HG03095 (cell line): ENCODE results near the gene SH3BP2.

ENCODE experiments used
- ATAC-seq: cut with Tn5 transposase; IDR thresholded peaks from one replicate; pipeline ENCODE4 v1.9.1; 2021; ENCODE audit warnings: moderate library complexity; ENCODE audit not compliant: unreplicated experiment

SH3BP2 gene

DNA sequence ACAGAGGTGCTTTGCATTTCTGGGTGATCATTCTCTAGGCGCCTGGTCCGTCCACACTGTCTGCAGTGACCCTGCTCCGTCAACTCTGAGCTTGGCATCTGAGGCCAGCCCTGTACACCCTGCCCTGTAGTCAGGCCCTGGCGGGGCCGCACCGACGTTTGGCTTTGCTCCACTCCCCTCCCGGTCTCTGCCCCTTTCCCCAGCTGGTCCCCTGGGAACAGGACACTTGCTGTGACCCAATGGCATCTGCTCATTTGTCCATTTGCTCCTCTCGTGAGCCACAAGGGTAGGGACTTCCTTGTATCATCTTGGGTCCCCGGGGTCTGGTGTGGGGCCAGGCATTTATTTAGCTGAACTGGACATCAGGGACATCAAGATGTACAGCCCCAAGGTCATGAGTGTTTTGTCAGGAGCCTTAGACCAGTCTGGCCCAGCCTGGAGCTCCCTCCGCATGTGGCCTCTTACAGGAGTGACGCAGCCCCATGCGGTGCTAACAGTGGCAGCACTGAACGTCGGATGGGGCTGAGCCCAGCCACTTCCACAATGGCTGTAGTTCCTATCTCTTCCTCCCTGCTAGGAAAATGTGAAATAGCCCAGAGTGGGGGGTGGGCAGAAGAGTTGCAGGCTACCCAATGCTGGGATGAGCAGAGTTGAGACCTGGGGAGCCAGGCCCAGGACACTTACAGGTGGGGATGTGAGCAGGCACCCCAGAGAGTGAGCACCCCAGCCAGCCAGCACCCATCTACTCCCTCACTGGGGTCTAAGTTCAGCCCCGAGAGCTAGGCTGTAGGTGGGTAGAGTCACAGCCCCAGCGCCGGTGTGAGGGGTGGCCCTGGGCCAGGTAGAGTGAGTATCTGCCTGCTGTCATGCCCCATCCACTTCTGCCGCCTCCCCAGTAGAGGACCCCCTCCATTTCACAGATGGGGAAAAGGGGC is 2.0 kb upstream of the SH3BP2 start:
- no peak for ATAC-seq

DNA sequence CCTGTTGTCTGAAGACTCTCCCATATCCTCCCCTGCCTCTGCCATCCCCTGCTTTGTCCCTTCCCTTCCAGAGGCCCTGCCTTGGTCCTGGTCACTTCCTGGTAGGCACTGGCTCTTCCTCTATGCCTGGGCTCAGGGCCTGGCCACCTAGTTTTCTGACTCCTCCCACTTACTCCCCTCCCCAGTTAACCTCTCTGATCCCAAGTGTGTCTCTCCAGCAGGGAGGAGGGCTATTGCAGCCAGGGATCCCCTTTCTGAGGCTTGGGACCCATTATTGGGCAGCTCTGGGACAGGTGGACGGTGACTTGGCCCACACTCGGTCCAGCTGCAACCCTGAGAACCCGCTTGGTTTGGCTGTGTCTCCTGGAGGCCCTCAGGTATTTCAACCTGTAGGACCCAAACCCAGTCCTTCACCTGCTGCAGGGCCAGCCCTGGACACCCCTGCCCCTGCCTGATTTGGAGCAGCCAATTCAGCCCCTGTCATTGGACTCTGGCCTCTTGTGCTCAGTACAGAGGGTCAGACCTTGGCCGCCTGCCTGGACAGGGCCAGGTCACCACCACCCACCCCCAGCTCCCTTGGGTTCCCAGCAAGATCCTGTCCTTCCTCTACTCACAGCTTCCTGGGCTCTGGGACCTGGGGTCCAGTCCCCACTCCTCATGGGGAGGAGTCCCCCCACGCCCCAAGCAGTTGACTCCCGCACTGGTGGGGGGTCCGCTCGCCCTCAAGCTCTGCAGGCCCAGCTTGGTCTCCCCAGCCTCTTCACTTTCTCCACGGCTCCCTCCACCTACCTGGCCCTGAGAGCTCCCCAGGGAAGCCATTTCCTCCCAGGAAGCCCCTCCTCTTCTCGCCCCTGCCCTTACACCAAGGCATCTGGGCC is 1.1 kb upstream of the SH3BP2 start:
- no peak for ATAC-seq

DNA sequence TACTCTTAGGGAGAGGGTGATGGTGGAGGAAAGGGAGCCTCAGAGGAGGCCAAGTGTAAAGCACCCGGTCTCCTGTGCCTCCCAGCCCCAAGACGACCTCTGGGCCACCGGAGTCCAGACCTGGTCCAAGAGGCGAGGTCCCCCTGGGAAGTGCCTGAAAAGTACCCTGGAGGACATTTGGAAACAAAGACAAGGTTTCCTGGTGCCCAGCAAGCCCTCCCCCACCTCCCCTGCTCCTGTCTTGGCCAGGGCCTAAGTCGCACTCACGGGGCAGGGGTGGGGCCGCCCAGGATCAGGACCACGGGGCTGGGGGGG is 532 bp upstream of the SH3BP2 start:
- ATAC-seq: no peak

DNA sequence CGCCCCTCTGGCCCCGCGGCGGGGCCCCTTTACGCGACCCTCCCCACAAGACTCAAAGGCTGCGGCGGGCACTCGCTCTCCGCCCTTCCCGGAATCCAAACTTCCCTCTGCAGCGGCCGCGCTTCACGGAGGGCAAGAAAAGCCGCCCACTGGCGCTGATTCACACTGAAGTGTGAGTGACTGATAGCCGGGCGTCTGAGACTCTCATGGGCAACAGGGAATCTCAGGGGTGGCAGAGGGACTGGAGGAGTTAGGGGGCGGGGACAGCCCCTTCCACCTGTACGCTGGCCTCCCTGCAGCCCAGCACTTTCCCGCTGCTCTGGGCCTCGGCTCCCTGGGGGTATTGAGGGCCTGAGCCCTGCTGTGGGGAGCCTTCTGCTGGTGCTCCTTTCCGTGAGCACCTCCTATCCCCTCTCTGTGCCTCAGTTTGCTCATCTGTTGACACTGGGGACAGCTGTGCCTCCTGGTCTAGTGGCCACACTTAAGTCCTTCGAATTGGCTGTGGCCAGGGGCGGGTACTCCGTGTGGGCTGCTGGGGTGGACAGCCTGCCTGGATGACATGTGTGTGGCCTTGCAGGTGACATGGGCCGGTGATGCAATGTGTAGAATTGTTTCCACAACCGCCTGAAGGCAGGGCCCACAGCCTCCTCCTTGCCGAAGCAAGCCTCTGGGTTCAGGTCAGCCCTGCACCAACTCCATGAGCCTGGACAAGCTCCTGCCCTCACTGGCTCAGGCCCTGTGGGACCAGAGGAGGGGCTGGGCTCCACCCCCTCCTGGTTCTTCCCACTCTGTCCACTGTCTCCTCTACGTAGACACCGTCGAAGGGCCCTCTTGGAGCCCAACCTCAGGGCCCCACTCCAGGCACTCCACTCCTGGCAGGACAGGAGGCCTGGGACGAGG is 951 bp downstream of the SH3BP2 start:
- ATAC-seq: no peak

DNA sequence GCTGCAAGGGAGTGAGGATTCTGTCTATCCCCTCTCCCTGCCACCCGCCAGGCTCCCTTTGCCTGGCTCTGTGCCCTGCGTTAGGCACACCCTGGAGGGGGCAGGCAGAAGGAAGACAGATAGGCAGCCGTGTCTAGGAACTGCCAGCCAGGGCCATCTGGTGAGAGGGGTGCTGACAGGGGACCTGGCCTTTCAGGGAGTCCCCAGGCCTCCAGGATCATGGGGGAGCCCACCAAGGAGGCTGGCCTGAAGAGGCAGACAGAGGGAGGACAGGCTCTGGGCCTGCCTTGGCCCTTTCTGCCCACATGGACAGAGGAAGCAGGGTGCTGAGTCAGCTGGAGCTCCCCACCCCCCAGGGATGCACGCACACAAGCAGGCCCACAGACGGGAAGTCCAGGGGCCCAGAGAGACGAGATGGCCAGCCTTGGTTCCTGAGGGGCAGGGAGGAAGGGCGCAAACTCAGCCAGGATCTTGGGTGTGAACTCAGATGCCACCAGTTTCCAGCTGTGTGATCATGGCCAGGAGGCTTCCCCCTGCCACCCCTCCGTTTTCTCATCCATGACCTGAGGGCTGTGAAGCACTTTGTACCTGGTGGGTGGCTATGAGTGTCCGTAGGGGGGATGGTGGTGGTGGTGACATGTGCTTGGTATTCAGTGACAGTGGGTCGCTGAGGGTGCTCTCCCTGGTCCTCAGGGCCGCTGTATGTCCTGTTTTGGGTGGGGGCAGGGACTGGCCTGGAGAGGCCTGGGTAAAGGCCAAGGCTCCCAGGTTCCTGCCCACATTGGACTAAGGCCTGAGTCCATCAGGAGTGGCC is 1.8 kb downstream of the SH3BP2 start:
- no peak for ATAC-seq

DNA sequence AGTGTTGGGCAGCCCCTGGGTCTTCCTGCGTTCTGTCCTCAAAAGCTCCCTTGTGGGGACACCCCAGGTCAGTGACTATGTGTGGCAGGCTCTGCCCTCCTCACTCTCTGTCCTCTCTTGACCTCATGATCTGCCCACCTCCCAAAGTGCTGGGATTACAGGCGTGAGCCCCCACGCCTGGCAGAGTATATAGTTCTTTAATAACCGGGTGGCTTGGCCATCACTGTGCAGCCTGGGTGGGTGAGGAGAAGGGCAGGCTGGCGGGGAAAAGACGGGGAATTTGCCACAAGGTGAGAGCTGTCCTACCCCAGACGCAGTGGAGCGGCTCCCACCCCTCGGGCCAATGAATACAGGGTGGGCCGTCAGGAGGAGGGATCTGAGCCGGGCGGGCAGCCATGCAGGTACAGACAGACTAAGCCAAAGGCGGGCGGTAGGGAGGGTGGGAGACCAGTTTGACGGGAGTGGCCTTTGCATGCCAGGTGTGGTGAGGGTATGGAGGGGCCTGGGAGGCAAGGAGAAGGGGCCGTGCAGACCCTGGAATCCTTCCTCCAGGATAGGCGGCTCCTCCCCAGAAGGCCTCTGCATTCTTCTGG is 2.5 kb downstream of the SH3BP2 start:
- ATAC-seq: no peak

DNA sequence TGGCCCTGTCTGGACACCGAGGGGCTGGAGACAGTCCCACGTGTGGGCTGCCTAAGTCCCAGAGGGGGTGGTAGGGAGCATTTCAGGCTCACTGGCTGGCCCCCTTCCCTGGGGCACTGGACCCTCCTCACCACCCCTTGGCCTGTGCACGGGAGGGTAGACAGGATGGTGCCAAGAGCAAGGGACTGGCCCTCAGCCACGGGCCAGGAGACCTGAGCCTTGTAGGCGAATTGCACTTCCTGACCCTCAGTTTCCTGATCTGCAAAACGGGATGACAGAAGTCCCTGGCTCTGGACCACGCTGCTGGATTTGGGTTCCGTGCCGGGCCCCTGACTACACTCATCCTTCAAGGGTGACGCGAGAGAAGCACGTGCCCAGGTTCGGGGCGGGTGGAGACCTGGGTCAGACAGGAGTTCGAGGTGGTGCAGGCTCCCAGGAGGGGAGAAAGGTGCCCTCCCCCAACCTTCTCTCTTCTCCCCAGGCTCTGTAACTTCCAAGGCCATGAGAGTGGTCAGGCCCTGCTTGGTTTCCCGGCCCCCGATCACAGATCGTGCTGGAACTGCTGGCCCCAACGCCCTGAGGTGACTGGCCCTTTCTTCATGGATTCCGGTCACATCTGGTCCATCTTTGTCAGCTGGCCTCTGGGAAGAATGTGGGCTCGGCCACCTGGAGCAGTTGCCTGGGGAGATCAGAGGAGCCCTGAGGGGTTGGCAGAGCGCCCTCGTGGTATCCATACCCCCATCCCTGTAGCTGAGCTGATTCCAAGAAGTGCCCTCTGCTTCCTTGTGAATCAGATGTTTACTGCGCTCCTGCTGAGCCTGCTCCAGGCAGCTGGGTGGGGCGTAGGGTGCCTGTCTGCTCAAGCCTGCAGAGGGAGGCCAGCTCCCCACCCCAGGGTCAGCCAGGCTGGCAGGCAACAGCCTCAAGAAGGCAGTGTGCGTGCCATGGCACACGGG is 3.3 kb downstream of the SH3BP2 start:
- ATAC-seq: no peak

DNA sequence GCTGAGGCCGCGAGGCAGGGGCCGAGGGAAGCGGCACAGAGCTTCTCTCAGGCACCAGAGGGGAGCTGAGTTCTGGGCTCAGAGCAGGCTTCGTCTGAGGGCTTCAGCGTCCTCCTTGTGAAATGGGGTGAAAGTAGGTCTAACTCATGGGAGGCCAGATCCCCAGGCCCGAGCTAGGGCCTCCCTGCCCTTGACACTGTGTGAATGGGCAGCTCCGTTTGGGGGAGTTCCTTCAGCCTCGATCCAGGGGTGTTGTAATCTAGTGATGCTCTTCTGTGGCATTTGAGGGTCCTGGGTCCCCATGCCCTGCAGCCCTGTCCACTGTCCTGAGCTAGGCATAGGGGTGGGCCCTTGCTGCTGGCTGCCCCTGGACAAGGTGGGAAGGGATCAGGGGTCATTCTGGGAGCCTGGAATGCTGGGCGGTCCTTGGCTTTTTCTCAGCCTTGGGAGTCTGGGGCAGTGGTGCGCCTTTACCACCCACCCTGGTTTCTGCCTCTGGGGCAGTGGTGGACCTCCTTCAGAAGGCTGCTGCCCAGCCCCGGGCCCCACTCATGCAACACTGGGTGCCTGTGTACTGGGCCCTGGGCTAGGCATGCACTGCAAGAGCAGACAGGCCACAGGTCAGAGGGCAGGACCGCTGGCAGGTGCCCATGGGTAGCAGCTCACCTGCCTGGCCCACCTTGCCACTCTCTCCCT is 4.1 kb downstream of the SH3BP2 start:
- no peak for ATAC-seq

DNA sequence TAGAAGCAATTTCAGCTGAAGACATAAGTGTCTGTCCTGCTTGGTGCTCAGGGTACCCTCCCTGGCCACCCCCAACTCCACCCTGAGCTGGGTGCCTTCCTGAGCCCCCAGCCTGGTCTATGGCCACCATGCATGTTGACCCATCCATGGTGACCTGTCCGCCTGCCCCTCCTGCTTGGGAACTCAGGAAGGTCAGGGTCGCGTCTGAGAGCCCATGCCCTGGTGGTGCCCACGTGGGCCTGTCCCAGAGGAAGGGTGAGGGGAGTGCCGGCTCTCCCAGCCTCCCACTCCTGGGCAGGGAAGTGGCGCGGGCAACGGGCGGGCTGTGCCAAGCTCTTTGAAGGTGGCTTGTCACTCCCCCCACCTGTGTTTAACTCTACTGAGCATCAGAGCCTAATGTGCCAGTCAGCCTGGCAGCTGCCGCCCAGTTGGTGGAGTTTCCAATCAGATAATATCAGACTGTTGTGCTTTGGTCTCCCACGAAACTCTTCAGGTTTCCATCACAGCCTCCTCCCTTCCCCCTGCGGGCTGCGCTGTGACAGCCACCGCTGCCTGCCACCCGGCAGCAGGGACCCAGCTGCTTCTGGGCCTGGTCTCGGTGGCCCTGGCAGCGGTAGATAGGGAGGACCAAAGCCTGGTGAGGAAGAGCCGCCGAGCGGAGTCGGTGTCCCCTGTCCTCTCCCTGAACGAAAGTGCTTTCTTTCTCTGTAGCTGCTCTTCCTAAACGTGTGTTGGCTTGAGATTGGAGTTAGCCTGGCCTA is 4.8 kb downstream of the SH3BP2 start:
- ATAC-seq: no peak

DNA sequence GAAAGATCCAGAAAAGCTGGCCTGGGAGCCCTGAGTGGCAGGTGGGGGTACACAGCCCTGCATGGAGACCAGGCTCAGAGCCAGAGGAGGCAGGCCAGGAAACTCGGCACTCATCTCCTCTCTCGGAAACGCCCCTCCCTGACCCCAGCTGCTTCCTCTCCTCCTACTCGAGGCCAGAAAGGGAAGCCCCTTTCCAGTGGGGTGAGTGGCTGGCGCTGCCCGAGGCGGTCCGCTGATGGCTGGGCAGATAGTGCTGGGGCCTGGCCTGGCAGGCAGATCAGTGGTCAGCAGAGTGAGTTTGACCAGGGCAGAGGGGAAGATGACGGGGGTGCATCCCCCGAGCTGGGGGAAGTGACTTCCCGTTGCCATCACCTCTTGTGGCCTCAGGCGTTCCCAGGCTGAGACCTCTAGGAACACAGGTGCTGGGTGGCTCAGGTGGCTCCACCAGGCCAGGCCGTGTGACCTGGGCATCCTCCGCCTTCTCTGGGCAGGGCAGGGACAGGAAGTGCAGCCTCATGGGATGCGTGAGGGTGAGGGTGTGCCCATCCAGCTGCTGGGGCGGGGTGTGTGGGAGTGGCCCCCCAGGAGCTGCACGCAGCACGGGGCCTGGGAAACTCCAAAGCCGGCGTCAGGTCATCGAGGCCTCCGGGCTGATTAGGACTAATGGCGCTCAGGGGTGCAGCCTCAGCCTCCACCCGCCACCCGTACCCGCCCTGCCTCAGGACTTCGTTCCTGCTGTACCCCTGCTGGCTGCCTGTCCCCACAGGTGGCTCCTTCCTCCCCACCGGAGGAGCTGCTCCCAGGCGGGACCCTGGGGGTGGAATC is 5.7 kb downstream of the SH3BP2 start:
- peak; percentile 50 for ATAC-seq

DNA sequence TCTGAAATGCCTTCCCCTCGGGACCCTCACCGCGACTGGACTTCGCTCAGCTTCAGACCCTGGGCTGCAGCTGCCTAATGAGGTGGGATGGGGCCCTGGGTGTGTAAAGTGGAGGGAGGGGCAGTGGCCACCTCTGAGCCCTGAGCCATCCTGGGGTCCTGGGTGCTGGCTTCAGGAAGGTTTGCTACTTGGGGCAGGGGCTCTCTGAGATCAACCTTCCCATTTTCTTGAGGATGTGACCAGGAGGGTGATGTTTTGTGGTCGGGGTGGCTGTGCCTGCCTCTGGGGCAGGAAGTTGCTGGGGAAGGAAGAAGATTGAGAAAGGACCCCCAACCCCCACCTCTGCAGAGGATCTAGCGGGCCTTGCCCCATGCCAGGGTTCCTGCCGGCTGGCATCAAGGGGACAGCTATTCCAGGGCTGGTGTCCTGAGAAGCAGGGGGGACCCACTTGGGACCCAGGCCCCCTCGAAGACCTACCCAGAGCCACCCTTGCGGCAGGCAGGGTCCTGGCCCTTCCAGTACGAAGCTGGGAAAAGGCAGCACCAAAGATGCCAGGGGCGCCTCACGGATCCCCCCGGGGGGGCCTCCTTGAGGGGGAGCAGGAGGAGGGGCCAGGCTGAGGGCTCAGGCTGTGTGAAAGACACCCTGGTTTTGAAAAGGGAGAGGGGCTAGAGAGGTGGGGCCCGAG is 6.5 kb downstream of the SH3BP2 start:
- no peak for ATAC-seq

DNA sequence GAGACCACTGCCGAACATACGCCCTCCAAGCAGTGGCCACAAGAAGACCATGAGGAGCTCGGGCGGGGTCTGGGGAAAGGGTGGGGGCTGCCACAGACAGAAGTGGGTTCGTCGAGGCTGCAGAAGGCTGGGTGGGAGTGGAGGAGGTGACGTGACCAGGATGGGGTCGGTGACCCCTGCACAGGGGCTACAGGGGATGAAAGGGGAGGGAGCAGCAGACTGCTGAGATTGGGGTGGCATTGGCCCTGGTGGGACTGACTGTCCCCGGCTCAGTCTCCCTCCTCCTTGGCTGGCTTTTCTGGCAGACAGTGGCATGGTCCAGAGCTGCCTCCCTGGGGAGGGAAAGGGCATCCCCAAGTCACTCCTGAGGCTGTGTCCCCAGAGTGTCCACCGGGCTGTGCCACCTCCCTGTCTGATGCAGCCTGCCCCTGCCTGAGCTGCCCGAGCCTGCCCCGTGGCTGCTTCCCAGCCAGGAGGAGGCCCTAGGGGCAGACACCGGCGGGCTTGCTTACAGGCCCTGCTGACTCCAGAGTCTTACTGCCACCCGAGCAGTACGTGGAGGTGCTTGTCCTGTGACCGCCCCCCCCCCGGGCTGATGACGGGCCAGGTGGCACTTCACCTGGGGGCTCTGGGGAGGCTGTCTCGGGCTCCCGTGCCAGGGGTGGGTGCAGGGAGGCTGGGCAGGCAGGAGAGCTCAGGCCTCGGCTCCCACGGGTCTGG is 7.2 kb downstream of the SH3BP2 start:
- ATAC-seq: no peak

DNA sequence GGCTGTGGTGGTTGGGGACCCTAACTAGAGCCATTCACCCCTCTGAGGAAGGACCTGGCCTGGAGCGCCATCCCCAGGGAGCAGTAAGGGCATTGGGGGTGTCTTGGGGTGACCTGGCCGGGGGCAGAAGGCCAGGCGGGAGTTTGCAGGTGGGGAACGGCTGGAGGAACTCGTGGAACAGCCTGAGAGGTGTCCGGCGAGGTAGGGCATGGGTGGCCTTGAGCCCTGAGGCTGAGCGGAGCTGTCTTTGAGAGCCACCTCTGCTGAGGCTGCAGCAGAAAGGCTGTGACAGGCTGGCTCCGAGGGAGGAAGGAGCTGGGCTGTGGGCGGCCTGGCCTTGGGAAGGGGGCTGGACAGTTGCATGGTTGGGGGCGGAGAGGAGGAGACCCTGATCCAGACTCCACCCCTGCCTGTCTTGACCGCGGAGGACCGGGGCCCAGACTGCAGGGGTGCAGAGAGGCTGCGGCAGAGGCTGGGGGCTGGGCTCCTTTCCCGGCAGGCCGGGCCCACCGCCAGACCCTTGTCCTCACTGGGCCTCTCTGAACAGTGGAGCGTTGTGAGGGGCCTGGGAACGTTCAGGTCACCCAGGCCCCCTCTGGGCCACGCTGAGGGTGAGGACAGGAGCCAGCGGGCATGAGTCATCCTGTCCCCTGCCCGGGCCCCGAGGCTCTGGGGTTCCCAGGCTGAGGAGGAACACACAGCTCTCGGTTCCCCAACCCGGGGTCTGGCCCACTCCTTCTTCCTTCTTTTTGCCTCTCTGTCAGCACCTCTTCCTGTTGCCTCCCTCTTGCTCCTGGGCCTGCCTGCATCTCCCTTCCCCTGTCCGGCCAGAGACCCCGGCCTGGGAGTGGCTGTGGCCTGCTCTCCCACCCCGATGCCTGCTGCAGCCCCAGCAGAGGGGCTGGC is 8.1 kb downstream of the SH3BP2 start:
- ATAC-seq: peak; percentile 52
